Fibroblast of villous mesenchyme (primary cell): ENCODE data around the gene TNFRSF8. TPM values are rescaled to one million over a fixed set of nuclear protein-coding genes. Genes with fewer than 3 reads are reported as not detected.

Source experiments
- DNase-seq: peaks from one replicate; pipeline ENCODE4 v3.0.0-alpha.2; 2010; ENCODE audit warnings: low read depth
- H3K4me3 ChIP-seq: 2 replicates; pipeline ENCODE4 v1.5.1; 2011; ENCODE audit warnings: low read depth, mild to moderate bottlenecking, low read length
- CTCF ChIP-seq: IDR thresholded peaks from 2 replicates; pipeline ENCODE4 v1.5.1; 2012; ENCODE audit warnings: low read depth, mild to moderate bottlenecking, low read length; ENCODE audit not compliant: insufficient read depth
- total RNA-seq: library from RNA; depleted of rRNA; stranded (reverse); fragments of >200 nt; gene quantifications from 2 replicates; pipeline ENCODE4 v1.2.3, GENCODE V29; 2012

Gene TNFRSF8
- total RNA-seq, 1 donor = 0.86 TPM

- TF ChIP-seq CTCF = no peak
- no peak overlapping the region for H3K4me3 ChIP-seq
- no peak for DNase-seq
Observed at GRCh38 chr1:12185036-12185917, 122.2 kb downstream of the TNFRSF8 start.

- peak; percentile 47 for DNase-seq
- no peak for TF ChIP-seq CTCF
- no peak overlapping the region for H3K4me3 ChIP-seq
Observed at GRCh38 chr1:12185918-12186678, 123.0 kb downstream of the TNFRSF8 start.

- TF ChIP-seq CTCF = no peak
- no peak for DNase-seq
- H3K4me3 ChIP-seq = no peak overlapping the region
Observed at GRCh38 chr1:12186679-12186985, 123.5 kb downstream of the TNFRSF8 start.

- no peak for DNase-seq
- no peak overlapping the region for H3K4me3 ChIP-seq
- no peak for TF ChIP-seq CTCF
Observed at GRCh38 chr1:12188115-12188514, 125.0 kb downstream of the TNFRSF8 start.

- no peak for DNase-seq
- TF ChIP-seq CTCF = no peak
- H3K4me3 ChIP-seq = no peak overlapping the region
Observed at GRCh38 chr1:12188657-12189327, 125.7 kb downstream of the TNFRSF8 start.

- no peak overlapping the region for H3K4me3 ChIP-seq
- DNase-seq = no peak
- no peak for TF ChIP-seq CTCF
Observed at GRCh38 chr1:12189328-12189682, 126.2 kb downstream of the TNFRSF8 start.
